GM06990 (cell line): Measurements from ENCODE around the gene HSFX1.
"Not testable (repeated sequence)": the region's sequence is repeated elsewhere in the genome, so short reads cannot be mapped to it uniquely, and the experiment has no call there.

Experiments used
- DNase-seq: peaks from one replicate; pipeline ENCODE4 v3.0.0-alpha.2; 2011; ENCODE audit not compliant: insufficient read length; ENCODE audit errors: extremely low read depth
- H3K27me3 ChIP-seq: replicated peaks from 2 replicates; pipeline ENCODE4 v1.6.0; 2011; ENCODE audit warnings: low read length; ENCODE audit not compliant: control insufficient read depth, insufficient read depth
- H3K36me3 ChIP-seq: 2 replicates; pipeline ENCODE4 v1.5.1; 2011; ENCODE audit warnings: low read length; ENCODE audit not compliant: control insufficient read depth, insufficient read depth
- H3K4me3 ChIP-seq: replicated peaks from 2 replicates; pipeline ENCODE4 v1.5.1; 2011; ENCODE audit warnings: low read depth, mild to moderate bottlenecking, control low read depth, low read length
- TF ChIP-seq, protein P1 (sequence below): IDR thresholded peaks from 2 replicates; pipeline ENCODE4 v1.5.1; 2011; ENCODE audit warnings: low read length, control low read depth, mild to moderate bottlenecking, inconsistent platforms; ENCODE audit not compliant: insufficient read depth, poor library complexity, severe bottlenecking

The HSFX1 gene, protein sequence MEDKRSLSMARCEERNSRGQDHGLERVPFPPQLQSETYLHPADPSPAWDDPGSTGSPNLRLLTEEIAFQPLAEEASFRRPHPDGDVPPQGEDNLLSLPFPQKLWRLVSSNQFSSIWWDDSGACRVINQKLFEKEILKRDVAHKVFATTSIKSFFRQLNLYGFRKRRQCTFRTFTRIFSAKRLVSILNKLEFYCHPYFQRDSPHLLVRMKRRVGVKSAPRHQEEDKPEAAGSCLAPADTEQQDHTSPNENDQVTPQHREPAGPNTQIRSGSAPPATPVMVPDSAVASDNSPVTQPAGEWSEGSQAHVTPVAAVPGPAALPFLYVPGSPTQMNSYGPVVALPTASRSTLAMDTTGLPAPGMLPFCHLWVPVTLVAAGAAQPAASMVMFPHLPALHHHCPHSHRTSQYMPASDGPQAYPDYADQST

GRCh38 chrX:149773768-149774167, at the start of gene HSFX1:
TSS of gene HSFX1 (plus strand) at chrX:149774068. CDS start at chrX:149774682, 614 bp downstream.
- DNase-seq, H3K4me3 ChIP-seq, H3K27me3 ChIP-seq, H3K36me3 ChIP-seq: not testable (repeated sequence)

DNA sequence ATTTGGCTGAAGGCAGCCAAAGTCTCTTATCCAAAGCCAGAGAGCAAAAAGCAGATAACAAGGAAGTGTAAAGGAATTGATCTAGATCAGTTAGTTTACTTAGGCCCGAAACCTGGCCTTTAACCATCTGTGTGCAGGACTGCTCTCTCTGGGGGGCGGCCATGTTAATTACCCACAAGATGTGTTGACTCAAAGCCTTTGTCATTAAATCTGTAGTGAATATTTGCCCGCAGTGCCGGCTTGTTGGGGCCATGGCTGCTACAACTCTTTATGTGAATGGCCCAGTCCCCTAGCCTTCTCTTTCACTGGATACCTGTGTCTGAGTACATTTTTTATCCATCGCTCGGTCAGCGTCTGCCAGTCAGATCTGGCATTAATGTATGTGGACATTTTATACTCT, 46.6 kb upstream of the HSFX1 start:
- DNase-seq, H3K36me3 ChIP-seq, H3K4me3 ChIP-seq, H3K27me3 ChIP-seq: not testable (repeated sequence)

GRCh38 chrX:149742269-149742668, 31.6 kb upstream of the HSFX1 start:
- H3K4me3 ChIP-seq, DNase-seq, H3K36me3 ChIP-seq, H3K27me3 ChIP-seq: not testable (repeated sequence)

GRCh38 chrX:149746390-149747007, 27.4 kb upstream of the HSFX1 start:
- not testable (repeated sequence) for H3K4me3 ChIP-seq, H3K36me3 ChIP-seq, DNase-seq

DNA sequence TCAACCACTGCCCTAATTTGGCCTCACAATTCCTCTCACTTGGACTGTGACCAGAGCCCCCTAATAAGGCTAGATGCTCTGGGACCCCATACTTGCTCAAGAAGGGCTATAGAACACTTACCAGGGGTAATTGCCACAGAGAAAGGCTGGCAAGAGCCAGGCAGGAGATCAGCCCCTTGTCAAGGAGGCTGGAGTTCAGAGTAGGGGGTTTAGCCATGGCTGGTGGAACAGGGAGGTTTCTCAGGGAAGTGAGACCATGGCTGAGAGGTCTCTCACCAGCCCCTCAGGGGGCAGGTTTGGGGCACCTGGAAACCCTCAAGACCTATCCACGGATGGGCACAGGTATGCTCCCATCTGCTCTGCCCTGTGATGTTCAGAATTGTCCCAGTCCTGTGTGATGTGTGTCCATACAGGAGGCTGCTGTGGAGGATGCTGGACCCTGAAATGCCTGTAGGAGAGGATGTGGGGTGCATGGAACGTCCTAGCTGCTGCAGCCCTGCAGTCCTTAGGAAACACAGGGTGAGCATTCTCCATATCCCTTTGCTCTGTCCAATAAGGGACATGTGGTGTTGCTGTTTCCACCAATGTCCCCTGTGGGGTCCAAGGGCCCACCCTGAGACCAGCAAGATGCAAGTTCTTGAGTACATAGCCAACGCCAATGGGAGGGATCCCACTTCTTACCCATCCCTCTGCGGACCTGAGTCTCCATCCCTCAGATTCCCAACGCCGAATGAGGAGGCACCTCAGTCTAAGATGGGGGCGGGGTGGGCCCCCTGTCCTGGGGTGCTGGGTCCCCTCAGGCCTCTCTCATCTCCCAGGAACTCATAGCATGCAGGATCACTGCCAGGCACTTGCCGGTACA, 16.4 kb upstream of the HSFX1 start:
- no peak for DNase-seq
- Histone ChIP-seq H3K4me3 (no peak overlapping the region), H3K27me3 (no peaks in the 10 kb centered on the region), H3K36me3 (no peaks in the 10 kb centered on the region)
- TF ChIP-seq, protein P1, sequence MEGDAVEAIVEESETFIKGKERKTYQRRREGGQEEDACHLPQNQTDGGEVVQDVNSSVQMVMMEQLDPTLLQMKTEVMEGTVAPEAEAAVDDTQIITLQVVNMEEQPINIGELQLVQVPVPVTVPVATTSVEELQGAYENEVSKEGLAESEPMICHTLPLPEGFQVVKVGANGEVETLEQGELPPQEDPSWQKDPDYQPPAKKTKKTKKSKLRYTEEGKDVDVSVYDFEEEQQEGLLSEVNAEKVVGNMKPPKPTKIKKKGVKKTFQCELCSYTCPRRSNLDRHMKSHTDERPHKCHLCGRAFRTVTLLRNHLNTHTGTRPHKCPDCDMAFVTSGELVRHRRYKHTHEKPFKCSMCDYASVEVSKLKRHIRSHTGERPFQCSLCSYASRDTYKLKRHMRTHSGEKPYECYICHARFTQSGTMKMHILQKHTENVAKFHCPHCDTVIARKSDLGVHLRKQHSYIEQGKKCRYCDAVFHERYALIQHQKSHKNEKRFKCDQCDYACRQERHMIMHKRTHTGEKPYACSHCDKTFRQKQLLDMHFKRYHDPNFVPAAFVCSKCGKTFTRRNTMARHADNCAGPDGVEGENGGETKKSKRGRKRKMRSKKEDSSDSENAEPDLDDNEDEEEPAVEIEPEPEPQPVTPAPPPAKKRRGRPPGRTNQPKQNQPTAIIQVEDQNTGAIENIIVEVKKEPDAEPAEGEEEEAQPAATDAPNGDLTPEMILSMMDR = no peak

More at GRCh38 chrX:149746390-149747007, 27.4 kb upstream of the HSFX1 start:
- H3K27me3 ChIP-seq = not testable (repeated sequence)

DNA sequence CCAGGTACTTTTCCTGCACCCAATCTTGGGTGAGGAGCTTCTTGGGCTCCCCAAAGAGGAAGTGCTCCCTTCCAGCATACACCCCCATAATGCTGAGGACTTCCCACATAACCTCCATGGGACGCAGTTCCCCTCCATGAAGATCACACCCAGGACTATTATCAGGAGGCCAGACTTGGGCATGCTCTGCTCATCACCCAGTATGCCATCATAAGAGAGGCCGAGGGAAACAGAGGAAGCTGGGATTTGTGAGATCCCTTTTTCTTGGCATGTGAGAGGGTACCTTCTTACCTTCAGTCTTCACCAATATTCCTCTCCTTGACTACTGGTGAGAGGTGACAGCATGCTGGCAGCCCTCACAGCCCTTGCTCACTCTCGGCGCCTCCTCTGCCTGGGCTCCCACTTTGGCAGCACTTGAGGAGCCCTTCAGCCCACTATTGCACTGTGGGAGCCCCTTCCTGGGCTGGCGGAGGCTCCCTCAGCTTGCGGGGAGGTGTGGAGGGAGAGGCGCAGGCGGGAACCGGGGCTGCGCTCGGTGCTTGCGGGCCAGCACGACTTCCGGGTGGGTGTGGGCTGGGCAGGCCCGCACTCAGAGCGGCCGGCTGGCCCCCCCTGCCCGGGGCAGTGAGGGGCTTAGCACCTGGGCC, 15.7 kb upstream of the HSFX1 start:
- Histone ChIP-seq H3K27me3 (no peaks in the 10 kb centered on the region), H3K4me3 (no peak overlapping the region), H3K36me3 (no peaks in the 10 kb centered on the region)
- no peak for DNase-seq
- TF ChIP-seq, protein P1 = no peak

DNA sequence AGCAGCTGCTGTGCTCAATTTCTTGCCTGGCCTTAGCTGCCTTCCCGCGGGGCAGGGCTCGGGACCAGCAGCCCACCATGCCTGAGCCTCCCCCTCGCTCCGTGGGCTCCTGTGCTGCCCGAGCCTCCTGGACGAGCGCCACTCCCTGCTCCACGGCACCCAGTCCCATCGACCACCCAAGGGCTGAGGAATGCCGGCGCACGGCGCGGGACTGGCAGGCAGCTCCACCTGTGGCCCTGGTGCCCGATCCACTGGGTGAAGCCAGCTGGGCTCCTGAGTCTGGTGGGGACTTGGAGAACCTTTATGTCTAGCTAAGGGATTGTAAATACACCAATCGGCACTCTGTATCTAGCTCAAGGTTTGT, 15.2 kb upstream of the HSFX1 start:
- H3K36me3 ChIP-seq, H3K4me3 ChIP-seq, H3K27me3 ChIP-seq, DNase-seq: not testable (repeated sequence)
